Mesendoderm (in vitro differentiated cells): ENCODE data around the gene SLC6A20.

Experiments
- DNase-seq: peaks from one replicate; pipeline ENCODE4 v3.0.0; 2013
- H2AK5ac ChIP-seq: 2 replicates; pipeline ENCODE4 v1.6.1; 2013; ENCODE audit warnings: low read length, inconsistent platforms
- H2BK120ac ChIP-seq: 2 replicates; pipeline ENCODE4 v1.6.1; 2013; ENCODE audit warnings: low read depth, mild to moderate bottlenecking, low read length, moderate library complexity, mixed read lengths
- H2BK15ac ChIP-seq: replicated peaks from 2 replicates; pipeline ENCODE4 v1.6.1; 2013; ENCODE audit warnings: low read depth, mild to moderate bottlenecking, moderate library complexity
- H2BK5ac ChIP-seq: 2 replicates; pipeline ENCODE4 v1.6.1; 2013; ENCODE audit warnings: low read length, inconsistent platforms
- H3K18ac ChIP-seq: 2 replicates; pipeline ENCODE4 v1.6.1; 2013; ENCODE audit warnings: mild to moderate bottlenecking, low read length, mixed read lengths
- H3K23ac ChIP-seq: one replicate; pipeline ENCODE4 v1.6.1; 2013; ENCODE audit warnings: low read length
- H3K27ac ChIP-seq: 2 replicates; pipeline ENCODE4 v1.5.1; 2013; ENCODE audit warnings: low read depth, mild to moderate bottlenecking, inconsistent platforms, low read length, moderate library complexity
- H3K27me3 ChIP-seq: 2 replicates; pipeline ENCODE4 v1.6.1; 2013; ENCODE audit warnings: low read length, control low read depth, mild to moderate bottlenecking, inconsistent platforms; ENCODE audit not compliant: insufficient read depth, poor library complexity
- H3K36me3 ChIP-seq: 2 replicates; pipeline ENCODE4 v1.6.1; 2013; ENCODE audit warnings: low read length, inconsistent platforms; ENCODE audit not compliant: control insufficient read depth, insufficient read depth
- H3K4ac ChIP-seq: one replicate; pipeline ENCODE4 v1.6.1; 2013; ENCODE audit warnings: low read depth, mild to moderate bottlenecking, low read length, moderate library complexity
- H3K4me1 ChIP-seq: 2 replicates; pipeline ENCODE4 v1.6.1; 2013; ENCODE audit warnings: low read depth, low read length, inconsistent platforms; ENCODE audit not compliant: control insufficient read depth
- H3K4me2 ChIP-seq: 2 replicates; pipeline ENCODE4 v1.6.1; 2013; ENCODE audit warnings: low read length
- H3K4me3 ChIP-seq: 2 replicates; pipeline ENCODE4 v1.5.1; 2013; ENCODE audit warnings: mild to moderate bottlenecking, low read length
- H3K56ac ChIP-seq: one replicate; pipeline ENCODE4 v1.6.1; 2013; ENCODE audit warnings: low read length
- H3K79me1 ChIP-seq: 2 replicates; pipeline ENCODE4 v1.6.1; 2013; ENCODE audit warnings: low read length, inconsistent platforms
- H3K79me2 ChIP-seq: 2 replicates; pipeline ENCODE4 v1.6.1; 2013; ENCODE audit warnings: mild to moderate bottlenecking, low read length; ENCODE audit not compliant: control insufficient read depth, insufficient read depth
- H3K9ac ChIP-seq: 2 replicates; pipeline ENCODE4 v1.6.1; 2013; ENCODE audit warnings: low read length, inconsistent platforms
- H4K5ac ChIP-seq: one replicate; pipeline ENCODE4 v1.6.1; 2013; ENCODE audit warnings: low read length
- H4K8ac ChIP-seq: one replicate; pipeline ENCODE4 v1.6.1; 2013; ENCODE audit warnings: low read depth, mild to moderate bottlenecking, control low read depth, low read length, moderate library complexity
- WGBS: extraction: QIAGEN DNeasy Blood & Tissue Kit; methylation state at CpG from one replicate; pipeline ENCODE4 v1.1.7; 2013; ENCODE audit warnings: low lambda C conversion rate, missing lambda C conversion rate; ENCODE audit not compliant: insufficient coverage; ENCODE audit errors: extremely low coverage; 5-methylcytosine and 5-hydroxymethylcytosine counted together

The SLC6A20 gene

GRCh38 chr3:45781271-45781670 lies 15.1 kb downstream of the SLC6A20 start:
- Histone ChIP-seq H3K9ac (no peak overlapping the region), H3K79me1 (no peaks in the 10 kb centered on the region), H3K4ac (no peak overlapping the region), H4K8ac (no peak overlapping the region), H2BK120ac (no peak overlapping the region), H2BK15ac (no peak overlapping the region), H3K27me3 (no peaks in the 10 kb centered on the region), H2AK5ac (no peak overlapping the region), H3K4me3 (no peak overlapping the region), H3K4me1 (no peaks in the 10 kb centered on the region), H3K27ac (no peak overlapping the region), H2BK5ac (no peak overlapping the region), H3K18ac (no peak overlapping the region), H3K79me2 (no peaks in the 10 kb centered on the region), H3K56ac (no peak overlapping the region), H4K5ac (no peak overlapping the region), H3K4me2 (no peak overlapping the region), H3K36me3 (no peaks in the 10 kb centered on the region), H3K23ac (no peak overlapping the region)
- DNase-seq: no peak
- no CpG with 5 or more reads among the region's 5 CpGs for WGBS

- no peak overlapping the region for H3K4ac ChIP-seq
- no peak overlapping the region for H3K27ac ChIP-seq
- no peaks in the 10 kb centered on the region for H3K79me2 ChIP-seq
- H4K8ac ChIP-seq: no peak overlapping the region
- no peak overlapping the region for H3K4me2 ChIP-seq
- no peak overlapping the region for H3K9ac ChIP-seq
- no peak overlapping the region for H2BK15ac ChIP-seq
- H3K79me1 ChIP-seq: no peaks in the 10 kb centered on the region
- H3K18ac ChIP-seq: no peak overlapping the region
- no peak for DNase-seq
- no peaks in the 10 kb centered on the region for H3K4me1 ChIP-seq
- H3K56ac ChIP-seq: no peak overlapping the region
- WGBS: no CpG with 5 or more reads among the region's 35 CpGs
- no peak overlapping the region for H3K4me3 ChIP-seq
- no peaks in the 10 kb centered on the region for H3K36me3 ChIP-seq
- H4K5ac ChIP-seq: no peak overlapping the region
- H3K23ac ChIP-seq: no peak overlapping the region
- no peaks in the 10 kb centered on the region for H3K27me3 ChIP-seq
- H2BK5ac ChIP-seq: no peak overlapping the region
- H2BK120ac ChIP-seq: no peak overlapping the region
- H2AK5ac ChIP-seq: no peak overlapping the region
Measured at GRCh38 chr3:45779746-45780735, 16.3 kb downstream of the SLC6A20 start.

GRCh38 chr3:45778761-45779201 lies 17.6 kb downstream of the SLC6A20 start:
- Histone ChIP-seq H2BK15ac (no peak overlapping the region), H2BK5ac (no peak overlapping the region), H3K4ac (no peak overlapping the region), H4K8ac (no peak overlapping the region), H3K79me1 (no peaks in the 10 kb centered on the region), H2BK120ac (no peak overlapping the region), H3K4me1 (no peaks in the 10 kb centered on the region), H3K27me3 (no peaks in the 10 kb centered on the region), H3K23ac (no peak overlapping the region), H3K4me3 (no peak overlapping the region), H3K4me2 (no peak overlapping the region), H3K27ac (no peak overlapping the region), H3K56ac (no peak overlapping the region), H4K5ac (no peak overlapping the region), H3K36me3 (no peaks in the 10 kb centered on the region), H3K79me2 (no peaks in the 10 kb centered on the region), H3K9ac (no peak overlapping the region), H2AK5ac (no peak overlapping the region), H3K18ac (no peak overlapping the region)
- DNase-seq: no peak
- WGBS: no CpG with 5 or more reads among the region's 3 CpGs

GRCh38 chr3:45777746-45778386 lies 18.5 kb downstream of the SLC6A20 start:
- H3K4me1 ChIP-seq: no peaks in the 10 kb centered on the region
- no peak for DNase-seq
- no peak overlapping the region for H3K23ac ChIP-seq
- H3K79me1 ChIP-seq: no peaks in the 10 kb centered on the region
- no peak overlapping the region for H3K4ac ChIP-seq
- H2AK5ac ChIP-seq: no peak overlapping the region
- no peak overlapping the region for H2BK15ac ChIP-seq
- WGBS: no CpG with 5 or more reads among the region's 11 CpGs
- no peaks in the 10 kb centered on the region for H3K36me3 ChIP-seq
- H4K8ac ChIP-seq: no peak overlapping the region
- no peak overlapping the region for H3K56ac ChIP-seq
- no peak overlapping the region for H3K4me3 ChIP-seq
- no peaks in the 10 kb centered on the region for H3K27me3 ChIP-seq
- no peak overlapping the region for H3K18ac ChIP-seq
- H3K9ac ChIP-seq: no peak overlapping the region
- H2BK5ac ChIP-seq: no peak overlapping the region
- no peak overlapping the region for H3K27ac ChIP-seq
- H3K4me2 ChIP-seq: no peak overlapping the region
- H4K5ac ChIP-seq: no peak overlapping the region
- no peak overlapping the region for H2BK120ac ChIP-seq
- H3K79me2 ChIP-seq: no peaks in the 10 kb centered on the region

- Histone ChIP-seq H3K4me3 (no peak overlapping the region), H3K23ac (no peak overlapping the region), H3K27ac (no peak overlapping the region), H3K9ac (no peak overlapping the region), H2BK5ac (no peak overlapping the region), H3K79me1 (no peaks in the 10 kb centered on the region), H2AK5ac (no peak overlapping the region), H3K4me2 (no peak overlapping the region), H3K18ac (no peak overlapping the region), H4K5ac (no peak overlapping the region), H3K79me2 (no peaks in the 10 kb centered on the region), H3K56ac (no peak overlapping the region), H3K4me1 (no peaks in the 10 kb centered on the region), H2BK15ac (no peak overlapping the region), H3K4ac (no peak overlapping the region), H3K27me3 (no peaks in the 10 kb centered on the region), H3K36me3 (no peaks in the 10 kb centered on the region), H4K8ac (no peak overlapping the region), H2BK120ac (no peak overlapping the region)
- DNase-seq: no peak
- no CpG with 5 or more reads among the region's 8 CpGs for WGBS
Measured at GRCh38 chr3:45777111-45777745, 19.1 kb downstream of the SLC6A20 start.
